SU-DHL-6 (cell line): Measurements from ENCODE around the gene KLHL10.
"Not testable (repeated sequence)": the region's sequence is repeated elsewhere in the genome, so short reads cannot be mapped to it uniquely, and the experiment has no call there.

ENCODE experiments used
- H2AFZ ChIP-seq: fragments of 200-600 bp; sonication (generic); 2 replicates; pipeline ENCODE4 v1.6.1; 2014; ENCODE audit warnings: low read depth, mild to moderate bottlenecking, moderate library complexity, mixed read lengths, antibody characterized with exemption, low read length; ENCODE audit not compliant: severe bottlenecking
- H3F3A ChIP-seq: fragments of 200-600 bp; shearing (Covaris generic); 2 replicates; pipeline ENCODE4 v1.6.0; 2016; ENCODE audit warnings: antibody characterized with exemption, mild to moderate bottlenecking; ENCODE audit not compliant: insufficient read depth
- H3K27ac ChIP-seq: fragments of 200-600 bp; sonication (generic); 2 replicates; pipeline ENCODE4 v1.5.1; 2016; ENCODE audit warnings: low read depth, mild to moderate bottlenecking, low read length, moderate library complexity, mixed read lengths
- H3K27me3 ChIP-seq: fragments of 200-600 bp; sonication (generic), shearing (Covaris generic); 2 replicates; pipeline ENCODE4 v1.6.0; 2014; ENCODE audit warnings: mild to moderate bottlenecking, low read length
- H3K36me3 ChIP-seq: fragments of 200-600 bp; sonication (generic); 2 replicates; pipeline ENCODE4 v1.6.1; 2014; ENCODE audit warnings: mild to moderate bottlenecking, low read length, mixed read lengths
- H3K4me2 ChIP-seq: fragments of 300-600, 200-600 bp; shearing (Covaris generic), sonication (generic); 2 replicates; pipeline ENCODE4 v1.6.0; 2014; ENCODE audit warnings: low read length, low read depth, mild to moderate bottlenecking; ENCODE audit not compliant: poor library complexity, severe bottlenecking
- H3K4me3 ChIP-seq: fragments of 200-600 bp; sonication (generic); 2 replicates; pipeline ENCODE4 v1.5.1; 2014; ENCODE audit warnings: antibody characterized with exemption, low read length, mild to moderate bottlenecking, mixed read lengths; ENCODE audit not compliant: insufficient read depth, poor library complexity, severe bottlenecking
- H3K79me2 ChIP-seq: fragments of 200-600 bp; sonication (generic); 2 replicates; pipeline ENCODE4 v1.6.1; 2014; ENCODE audit warnings: mild to moderate bottlenecking, low read length, moderate library complexity; ENCODE audit not compliant: insufficient read depth
- H3K9ac ChIP-seq: fragments of 200-600 bp; sonication (generic); 2 replicates; pipeline ENCODE4 v1.7.0; 2014; ENCODE audit warnings: mild to moderate bottlenecking, low read length
- H3K9me2 ChIP-seq: fragments of 200-600 bp; sonication (generic); replicated peaks from 2 replicates; pipeline ENCODE4 v1.6.1; 2014; ENCODE audit warnings: low read length; ENCODE audit not compliant: insufficient read depth
- H3K9me3 ChIP-seq: fragments of 200-600 bp; sonication (generic); 2 replicates; pipeline ENCODE4 v1.6.1; 2014; ENCODE audit warnings: low read length, mixed read lengths; ENCODE audit not compliant: insufficient read depth
- H4K20me1 ChIP-seq: fragments of 200-600 bp; sonication (generic); 2 replicates; pipeline ENCODE4 v1.6.1; 2014; ENCODE audit warnings: low read depth, mild to moderate bottlenecking, antibody characterized with exemption, low read length, moderate library complexity, mixed read lengths
- EZH2phosphoT487 ChIP-seq: fragments of 200-600 bp; sonication (generic), shearing (Covaris generic); conservative IDR thresholded peaks from 2 replicates; pipeline ENCODE4 v1.6.1; 2018; ENCODE audit warnings: mild to moderate bottlenecking, antibody characterized with exemption, low read length, moderate library complexity, mixed read lengths
- TF ChIP-seq, protein P1 (sequence below): fragments of 200-600 bp; sonication (generic); IDR thresholded peaks from one replicate; pipeline ENCODE4 v1.5.1; 2017; ENCODE audit warnings: antibody characterized with exemption, mild to moderate bottlenecking, low read length, moderate library complexity; ENCODE audit not compliant: insufficient read depth, poor library complexity, severe bottlenecking

Gene KLHL10

GRCh38 chr17:41873559-41874292, 36.1 kb downstream of the KLHL10 start:
- H3K79me2 ChIP-seq, result no peaks in the 10 kb centered on the region
- no peak overlapping the region for H3K27ac ChIP-seq
- no peaks in the 10 kb centered on the region for H3K27me3 ChIP-seq
- no peak overlapping the region for H2AFZ ChIP-seq
- no peak overlapping the region for H3K4me3 ChIP-seq
- H3K4me2 ChIP-seq, result no peak overlapping the region
- H4K20me1 ChIP-seq, result no peaks in the 10 kb centered on the region
- TF ChIP-seq, protein P1, sequence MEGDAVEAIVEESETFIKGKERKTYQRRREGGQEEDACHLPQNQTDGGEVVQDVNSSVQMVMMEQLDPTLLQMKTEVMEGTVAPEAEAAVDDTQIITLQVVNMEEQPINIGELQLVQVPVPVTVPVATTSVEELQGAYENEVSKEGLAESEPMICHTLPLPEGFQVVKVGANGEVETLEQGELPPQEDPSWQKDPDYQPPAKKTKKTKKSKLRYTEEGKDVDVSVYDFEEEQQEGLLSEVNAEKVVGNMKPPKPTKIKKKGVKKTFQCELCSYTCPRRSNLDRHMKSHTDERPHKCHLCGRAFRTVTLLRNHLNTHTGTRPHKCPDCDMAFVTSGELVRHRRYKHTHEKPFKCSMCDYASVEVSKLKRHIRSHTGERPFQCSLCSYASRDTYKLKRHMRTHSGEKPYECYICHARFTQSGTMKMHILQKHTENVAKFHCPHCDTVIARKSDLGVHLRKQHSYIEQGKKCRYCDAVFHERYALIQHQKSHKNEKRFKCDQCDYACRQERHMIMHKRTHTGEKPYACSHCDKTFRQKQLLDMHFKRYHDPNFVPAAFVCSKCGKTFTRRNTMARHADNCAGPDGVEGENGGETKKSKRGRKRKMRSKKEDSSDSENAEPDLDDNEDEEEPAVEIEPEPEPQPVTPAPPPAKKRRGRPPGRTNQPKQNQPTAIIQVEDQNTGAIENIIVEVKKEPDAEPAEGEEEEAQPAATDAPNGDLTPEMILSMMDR, result no peak
- no peak for TF ChIP-seq EZH2phosphoT487
- no peak overlapping the region for H3K9ac ChIP-seq
- H3K9me3 ChIP-seq, result no peaks in the 10 kb centered on the region
- H3K36me3 ChIP-seq, result peaks cover 16% of the 10 kb centered on the region
- no peaks in the 10 kb centered on the region for H3K9me2 ChIP-seq
- H3F3A ChIP-seq, result peaks cover 6% of the 10 kb centered on the region

GRCh38 chr17:41874293-41874670, 36.7 kb downstream of the KLHL10 start:
- H3K27me3 ChIP-seq, H3K4me2 ChIP-seq, H3F3A ChIP-seq, H2AFZ ChIP-seq, H4K20me1 ChIP-seq, H3K9me3 ChIP-seq, H3K27ac ChIP-seq, H3K4me3 ChIP-seq, H3K9ac ChIP-seq, H3K9me2 ChIP-seq, H3K79me2 ChIP-seq: not testable (repeated sequence)
- H3K36me3 ChIP-seq, result peaks cover 14% of the 10 kb centered on the region

DNA sequence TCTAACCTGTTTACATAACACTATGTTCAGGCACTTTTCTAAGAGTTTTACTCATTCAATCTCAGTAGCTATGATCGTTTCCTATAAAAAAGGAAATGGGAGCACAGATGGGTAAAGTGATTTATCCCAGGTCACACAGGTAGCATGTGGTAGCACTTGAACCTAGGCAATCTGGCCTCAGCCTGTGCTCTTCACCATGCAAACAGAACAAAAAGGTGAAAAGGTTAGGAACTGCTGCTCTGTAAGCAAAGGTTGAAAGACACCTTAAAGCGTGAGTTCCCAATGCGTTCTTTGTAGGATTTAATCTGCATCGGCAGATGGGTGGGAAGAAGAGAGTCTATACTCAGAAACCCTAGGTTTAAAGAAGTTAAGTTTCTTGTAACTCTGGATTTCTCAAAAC, 42.5 kb downstream of the KLHL10 start:
- no peak overlapping the region for H3K9ac ChIP-seq
- TF ChIP-seq, protein P1, result no peak
- TF ChIP-seq EZH2phosphoT487, result no peak
- H2AFZ ChIP-seq, result no peak overlapping the region
- H3K9me2 ChIP-seq, result no peaks in the 10 kb centered on the region
- H3K27ac ChIP-seq, result no peak overlapping the region
- no peaks in the 10 kb centered on the region; the same call in 1 of the 2 replicates for H3K79me2 ChIP-seq
- H3K4me3 ChIP-seq, result no peak overlapping the region
- no peaks in the 10 kb centered on the region for H3K9me3 ChIP-seq
- H3K4me2 ChIP-seq, result no peak overlapping the region
- H4K20me1 ChIP-seq, result no peaks in the 10 kb centered on the region
- H3K36me3 ChIP-seq, result peaks cover 35% of the 10 kb centered on the region
- no peaks in the 10 kb centered on the region for H3F3A ChIP-seq
- H3K27me3 ChIP-seq, result no peaks in the 10 kb centered on the region

GRCh38 chr17:41882756-41883155, 45.1 kb downstream of the KLHL10 start:
- no peak overlapping the region for H3K9ac ChIP-seq
- no peaks in the 10 kb centered on the region for H3K9me3 ChIP-seq
- no peaks in the 10 kb centered on the region for H3F3A ChIP-seq
- no peaks in the 10 kb centered on the region for H3K27me3 ChIP-seq
- no peaks in the 10 kb centered on the region for H4K20me1 ChIP-seq
- H3K4me2 ChIP-seq, result no peak overlapping the region
- peaks cover 42% of the 10 kb centered on the region for H3K36me3 ChIP-seq
- no peaks in the 10 kb centered on the region; the same call in 1 of the 2 replicates for H3K79me2 ChIP-seq
- H3K4me3 ChIP-seq, result no peak overlapping the region
- TF ChIP-seq, protein P1, result no peak
- TF ChIP-seq EZH2phosphoT487, result no peak
- H2AFZ ChIP-seq, result no peak overlapping the region
- H3K9me2 ChIP-seq, result no peaks in the 10 kb centered on the region
- no peak overlapping the region for H3K27ac ChIP-seq
